Measurements from ENCODE around the gene TLCD3A.
"Not testable (repeated sequence)": the region's sequence is repeated elsewhere in the genome, so short reads cannot be mapped to it uniquely, and the experiment has no call there.

The TLCD3A gene

GRCh38 chr17:749359-749758, 17.0 kb downstream of the TLCD3A start:
- DNase-seq (ENCODE audit: low spot score) = not testable (repeated sequence)

DNA sequence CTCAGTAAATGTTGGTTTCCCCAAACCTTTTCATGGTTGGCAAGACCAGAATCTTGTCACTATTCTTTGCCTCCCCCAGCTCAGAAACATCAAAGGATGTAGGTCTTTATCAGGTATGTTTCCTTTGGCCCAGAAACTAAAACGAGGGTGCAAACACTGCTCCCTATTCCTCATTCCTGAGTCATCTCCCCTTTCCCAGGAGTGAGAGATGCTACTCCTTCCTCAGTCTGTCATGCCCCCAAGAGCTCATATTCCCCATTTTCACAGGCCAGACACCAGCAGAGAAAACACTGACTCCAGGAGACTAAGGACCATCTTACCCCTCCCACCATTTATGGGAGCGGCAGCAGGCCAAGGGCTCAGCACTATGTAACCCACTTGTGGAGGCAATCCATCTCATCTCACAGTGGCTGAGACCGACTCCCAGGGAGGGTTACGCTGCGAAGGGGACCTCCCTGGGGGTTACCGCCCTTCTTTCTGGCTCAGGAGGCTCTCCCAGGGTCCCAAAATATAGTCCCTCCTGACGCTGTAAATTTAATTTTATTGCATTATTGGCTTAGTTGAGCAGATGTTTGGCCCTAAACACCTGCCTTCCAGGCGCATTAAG, 18.1 kb downstream of the TLCD3A start:
- DNase-seq (ENCODE audit: low spot score) = no peak

DNA sequence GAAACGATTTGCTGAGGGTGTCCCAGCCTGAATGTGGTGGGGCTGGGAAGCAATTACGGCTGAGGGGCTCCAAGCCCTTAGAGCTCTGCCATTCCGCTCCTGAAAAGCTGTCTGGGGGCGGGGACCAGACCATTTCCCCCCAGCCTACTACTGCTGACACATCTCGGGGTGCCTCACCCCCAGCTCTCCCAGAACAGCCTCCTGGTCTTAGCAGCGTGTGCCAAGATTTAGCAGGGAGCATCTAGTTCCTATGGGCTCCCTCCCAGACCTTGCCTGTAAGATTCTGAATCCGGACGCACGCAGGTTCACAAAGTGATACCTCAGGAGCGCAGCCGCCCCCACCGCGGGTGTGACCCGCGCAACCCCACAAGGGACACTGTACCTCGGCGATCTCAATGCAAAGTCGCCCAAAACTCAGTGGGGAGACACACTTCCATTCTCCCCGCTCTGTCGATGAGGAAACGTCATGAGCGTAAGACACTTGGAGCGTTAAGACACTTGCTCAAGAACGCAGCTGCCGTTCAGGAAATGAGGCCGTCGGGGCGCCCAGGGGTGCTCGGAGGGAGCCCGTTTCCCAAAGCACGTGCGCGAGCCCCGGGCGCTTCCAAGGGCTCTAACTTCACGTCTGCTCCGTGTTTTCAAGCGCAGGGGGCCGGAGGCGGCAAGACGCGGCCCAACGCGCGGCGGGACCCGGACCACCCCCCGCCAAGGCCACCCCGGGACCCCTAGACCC, 19.0 kb downstream of the TLCD3A start:
- no peak for DNase-seq (ENCODE audit: low spot score)

DNA sequence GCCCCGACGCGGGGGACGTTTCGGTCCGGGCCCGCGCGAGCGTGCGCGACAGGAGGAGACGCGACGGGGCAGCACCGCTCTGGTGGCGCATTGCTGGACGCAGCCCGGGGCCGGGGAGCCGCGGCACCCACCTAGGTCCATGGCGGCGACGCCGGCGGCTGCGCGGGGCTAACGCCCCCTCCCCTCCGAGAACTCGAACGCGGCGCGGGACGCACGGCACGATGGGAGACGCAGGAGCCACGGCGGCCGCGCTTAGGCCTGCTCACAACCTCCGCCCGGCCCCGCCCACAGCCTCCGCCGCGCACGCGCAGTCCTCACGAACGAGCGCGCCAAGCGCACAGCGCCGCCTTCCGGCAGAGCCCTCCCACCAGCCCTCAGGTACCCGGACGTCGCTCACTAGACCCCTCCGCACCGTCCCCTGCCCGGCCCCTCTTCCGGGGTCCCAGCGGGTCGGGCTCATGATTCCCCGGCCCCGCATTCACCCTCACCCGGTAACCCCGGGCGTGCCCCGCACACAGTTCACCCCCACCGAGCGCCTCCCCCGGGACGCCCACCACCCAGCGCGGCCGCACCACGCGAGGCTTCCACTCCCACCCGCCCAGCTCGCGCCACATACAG, 19.7 kb downstream of the TLCD3A start, which contains the start of gene GEMIN4:
TSS of gene GEMIN4 (minus strand) at position 263 of the 618 bp plus-strand sequence. CDS start at position 141, 122 bp downstream.
- DNase-seq (ENCODE audit: low spot score) = peak; percentile 76

GRCh38 chr17:752620-753219, 20.3 kb downstream of the TLCD3A start:
- DNase-seq (ENCODE audit: low spot score) = no peak

DNA sequence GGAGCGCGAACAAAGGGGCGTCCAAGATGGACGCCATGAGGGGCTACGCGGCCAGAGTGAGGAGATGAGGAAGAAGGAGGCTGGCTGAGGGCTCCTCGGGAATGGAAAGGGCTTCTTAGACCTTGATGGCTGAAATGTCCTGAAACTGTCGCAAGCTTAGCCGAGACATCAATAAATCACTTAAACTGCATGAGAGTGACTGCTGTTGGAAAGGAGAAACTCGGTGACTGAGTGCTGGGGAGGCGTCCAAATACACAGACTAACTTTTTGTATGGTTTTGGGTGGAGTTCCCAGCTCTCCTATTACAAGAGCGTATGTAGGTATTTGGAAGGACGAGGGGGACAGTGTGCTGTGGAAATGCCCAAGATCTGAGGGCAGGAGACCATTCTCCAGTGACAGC, 21.0 kb downstream of the TLCD3A start:
- no peak for DNase-seq (ENCODE audit: low spot score)

GRCh38 chr17:755319-755961, 23.0 kb downstream of the TLCD3A start:
- DNase-seq (ENCODE audit: low spot score) = not testable (repeated sequence)

GRCh38 chr17:756010-756567, 23.7 kb downstream of the TLCD3A start:
- DNase-seq (ENCODE audit: low spot score) = not testable (repeated sequence)

DNA sequence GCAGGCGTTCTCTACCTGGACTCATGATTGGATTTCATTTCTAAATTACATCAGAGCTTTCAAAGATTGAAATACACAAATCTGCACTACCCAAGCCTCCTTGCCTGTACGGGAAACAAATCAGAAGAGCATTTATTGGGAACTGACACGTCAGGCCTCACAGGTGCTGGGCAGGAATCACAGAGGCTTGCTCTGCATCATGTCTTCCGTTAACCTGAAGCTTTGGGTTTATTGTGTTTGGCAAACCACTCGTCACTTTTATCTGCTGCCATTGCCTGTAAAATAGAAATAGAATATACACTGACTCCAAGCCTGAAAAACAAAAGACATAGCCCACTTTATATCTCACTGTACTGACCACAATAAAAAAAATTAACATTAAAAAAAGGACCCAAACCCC, 27.6 kb downstream of the TLCD3A start:
- no peak for DNase-seq (ENCODE audit: low spot score)

GRCh38 chr17:760371-760770, 28.0 kb downstream of the TLCD3A start:
- DNase-seq (ENCODE audit: low spot score) = no peak

GRCh38 chr17:767076-767475, 34.7 kb downstream of the TLCD3A start:
- DNase-seq (ENCODE audit: low spot score) = no peak

GRCh38 chr17:773016-773415, 40.6 kb downstream of the TLCD3A start:
- peak; percentile 17 for DNase-seq (ENCODE audit: low spot score)

DNA sequence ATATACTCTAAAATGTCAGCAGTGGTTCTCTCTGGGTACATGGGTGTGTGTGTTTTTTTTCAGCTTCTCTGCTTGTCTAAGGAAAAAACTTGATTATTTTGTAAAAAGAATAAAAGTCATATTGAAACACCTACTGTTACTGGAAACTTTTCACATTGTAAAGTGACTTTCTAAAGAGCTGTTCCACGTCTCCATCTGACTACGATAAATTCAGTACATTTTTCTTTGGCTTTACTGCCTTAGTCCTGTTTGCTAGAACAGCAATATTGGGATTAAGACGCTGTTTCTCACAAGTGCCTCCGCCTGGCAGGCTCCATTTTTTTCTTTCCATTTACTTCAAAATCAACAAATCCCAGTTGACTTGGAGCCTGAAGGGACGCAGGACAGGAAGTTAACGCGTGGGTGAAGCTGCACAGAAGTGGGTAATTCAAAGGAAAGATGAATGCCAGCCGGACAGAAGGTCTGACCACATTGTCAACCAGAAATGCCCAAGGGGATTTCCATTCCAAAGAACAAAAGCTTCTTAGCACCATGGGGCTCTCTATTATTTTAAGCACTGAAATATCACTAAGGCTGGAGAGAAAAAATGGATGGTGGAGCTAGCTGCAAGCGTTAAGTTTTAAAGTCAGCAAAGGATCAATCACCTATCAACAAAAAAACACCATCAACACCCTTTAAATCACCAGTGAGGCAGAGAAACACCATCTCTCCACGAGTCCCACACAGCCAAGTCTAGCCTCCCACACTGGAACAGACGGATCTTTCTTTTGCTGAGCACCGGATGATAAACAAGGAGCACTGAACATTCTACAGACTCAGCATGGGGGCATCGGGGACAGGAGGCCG, 41.3 kb downstream of the TLCD3A start:
- DNase-seq (ENCODE audit: low spot score) = no peak

DNA sequence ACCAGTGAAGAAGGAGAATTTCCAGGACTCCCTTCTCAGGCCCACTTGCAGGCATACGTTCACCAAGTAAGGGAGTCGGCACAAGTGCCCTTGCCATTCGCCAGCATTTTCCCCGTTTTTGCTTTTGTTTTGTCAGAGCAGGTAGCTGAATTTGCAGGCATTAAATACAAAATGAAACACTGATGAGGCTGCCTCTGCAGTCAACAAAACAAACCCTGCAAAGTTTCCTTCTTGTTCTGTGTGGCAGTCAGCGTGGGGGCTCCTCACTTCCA, 41.9 kb downstream of the TLCD3A start:
- no peak for DNase-seq (ENCODE audit: low spot score)

DNA sequence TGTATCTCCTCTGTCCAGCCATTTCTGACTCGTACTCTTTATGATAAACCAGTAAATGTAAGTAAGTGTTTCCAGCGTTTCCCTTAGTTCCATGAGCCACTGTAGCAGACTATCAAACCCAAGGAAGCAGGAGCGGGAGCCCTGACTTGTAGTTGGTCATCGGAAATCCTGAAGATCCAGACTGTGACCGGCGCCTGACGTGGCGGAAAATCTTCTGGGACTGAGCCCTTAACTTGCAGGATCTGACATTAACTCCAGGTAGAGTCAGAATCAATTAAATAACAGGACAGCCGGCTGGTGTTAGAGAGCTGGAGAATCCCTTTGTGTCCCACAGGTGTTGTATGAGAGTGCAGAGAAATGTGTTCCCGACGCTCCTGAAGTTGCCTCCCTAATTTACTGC, 45.7 kb downstream of the TLCD3A start:
- DNase-seq (ENCODE audit: low spot score) = no peak

DNA sequence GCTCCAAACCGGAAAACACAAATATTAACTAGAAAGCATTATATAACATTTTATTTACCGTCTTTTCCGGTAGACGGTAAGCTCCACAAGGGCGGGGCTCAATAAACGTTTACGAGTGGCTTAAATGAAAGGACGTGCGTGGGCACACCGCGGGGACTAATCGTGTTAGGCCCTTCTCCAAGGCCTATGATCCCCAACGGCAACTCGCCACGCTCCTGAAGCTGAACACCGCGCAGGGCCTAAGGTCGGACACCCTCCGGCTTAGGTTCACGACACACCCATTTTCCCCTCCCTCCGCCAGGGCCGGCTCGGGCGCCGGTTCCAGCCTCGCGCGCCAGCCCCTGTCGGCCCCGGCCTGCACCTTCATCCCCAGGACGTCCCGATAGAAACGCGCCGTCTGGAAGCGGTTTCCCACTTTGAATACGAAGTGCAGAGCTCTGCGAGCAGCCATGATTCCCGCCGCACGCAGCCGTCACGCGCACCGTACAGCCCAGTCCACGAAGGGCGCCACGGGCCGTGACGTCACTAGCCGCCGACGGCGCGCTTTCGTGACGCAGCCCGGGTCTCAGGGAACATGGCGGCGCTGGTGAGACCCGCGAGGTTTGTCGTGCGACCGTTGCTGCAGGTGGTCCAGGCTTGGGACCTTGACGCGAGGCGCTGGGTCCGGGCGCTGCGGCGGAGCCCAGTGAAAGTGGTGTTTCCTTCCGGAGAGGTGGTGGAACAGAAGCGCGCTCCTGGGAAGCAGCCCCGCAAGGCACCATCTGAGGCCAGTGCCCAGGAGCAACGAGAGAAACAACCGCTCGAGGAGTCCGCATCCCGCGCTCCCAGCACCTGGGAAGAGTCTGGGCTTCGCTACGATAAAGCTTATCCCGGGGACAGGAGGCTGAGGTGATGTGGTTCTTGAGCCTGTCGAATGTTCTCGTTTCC, 49.7 kb downstream of the TLCD3A start, which contains the start of the genes GLOD4 and MRM3:
TSS of gene GLOD4 (minus strand) at position 476 of the 927 bp plus-strand sequence. CDS start at position 451, 25 bp downstream.
TSS of gene MRM3 (plus strand) at position 549 of the 927 bp plus-strand sequence. CDS start at position 575, 26 bp downstream.
- peak; percentile 77 for DNase-seq (ENCODE audit: low spot score)

DNA sequence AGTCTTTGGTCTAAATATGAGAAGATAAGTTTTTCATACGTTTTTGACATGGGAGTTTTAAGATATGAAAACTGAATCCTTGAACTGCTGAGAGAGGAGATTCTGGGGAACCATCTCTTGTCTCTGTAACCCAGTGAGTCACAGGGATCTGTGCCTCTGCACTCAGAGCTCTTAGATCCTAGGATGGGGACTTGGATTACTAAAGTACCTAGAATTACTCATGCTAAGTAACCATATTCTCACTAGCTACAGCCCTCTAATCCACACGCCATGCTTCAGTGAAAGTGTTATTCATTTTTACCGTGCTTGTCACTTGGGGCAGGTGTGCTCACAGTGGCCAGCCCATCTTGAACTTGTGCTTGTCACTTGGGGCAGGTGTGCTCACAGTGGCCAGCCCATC, 51.7 kb downstream of the TLCD3A start:
- no peak for DNase-seq (ENCODE audit: low spot score)

- DNase-seq (ENCODE audit: low spot score) = not testable (repeated sequence)
Measured at GRCh38 chr17:785901-786300, 53.5 kb downstream of the TLCD3A start.

- no peak for DNase-seq (ENCODE audit: low spot score)
Measured at GRCh38 chr17:787641-788221, 55.3 kb downstream of the TLCD3A start.

Measured in pons (tissue), 1 donor.